HCT116 (cell line): ENCODE measurements around the gene CCDC73. TPM values are rescaled to one million over a fixed set of nuclear protein-coding genes. Genes with fewer than 3 reads are reported as not detected.

Experiments used
- ATAC-seq: fragments of 200-7000 bp; cut with Tn5 transposase; 2 replicates; pipeline ENCODE4 v1.9.1; 2020; ENCODE audit warnings: mild to moderate bottlenecking, moderate library complexity
- BruUV-seq: library from RNA; stranded (reverse); fragments of 400-500 nt; replicated peaks from 2 replicates; lab custom pipeline; 2021; lab: Mats Ljungman, UMichigan
- CTCF ChIA-PET: fragments of 300-600 bp; sonication (Branson Sonifier 250); formaldehyde crosslinking; loops from one replicate; lab custom pipeline; 2021; ENCODE audit warnings: antibody characterized with exemption; lab: Charles Lee
- POLR2A ChIA-PET: fragments of 300-600, 350-600 bp; sonication (Branson Sonifier 250); formaldehyde crosslinking; loops from one replicate; lab custom pipeline; 2021; ENCODE audit warnings: antibody characterized with exemption; lab: Charles Lee
- RAD21 ChIA-PET, 2 experiments: fragments of 300-600 bp; sonication (Branson Sonifier 250); formaldehyde crosslinking; loops; one replicate each; lab custom pipeline; 2023; ENCODE audit warnings: low total read pairs in 2 of 2; ENCODE audit not compliant: uncharacterized antibody in 2 of 2, unreplicated experiment in 2 of 2, low non-redundant PET in 1 of 2; lab: Charles Lee
- DNase-seq: peaks from one replicate; pipeline ENCODE4 v3.0.0-alpha.2; 2010; ENCODE audit warnings: low read depth, low spot score
- H2AFZ ChIP-seq: fragments of 200-600 bp; shearing (Covaris generic), sonication (generic); 2 replicates; pipeline ENCODE4 v1.6.1; 2017; ENCODE audit warnings: low read depth, mixed run types, mixed read lengths, antibody characterized with exemption, low read length; ENCODE audit not compliant: poor library complexity, severe bottlenecking
- H3K27ac ChIP-seq: 2 replicates; pipeline ENCODE4 v1.5.1; 2012; ENCODE audit warnings: low read depth, low read length
- H3K27me3 ChIP-seq: fragments of 200-600 bp; sonication (generic); 2 replicates; pipeline ENCODE4 v1.6.1; 2016; ENCODE audit warnings: mixed run types, low read length, mixed read lengths; ENCODE audit not compliant: insufficient read depth
- H3K36me3 ChIP-seq, 2 experiments: fragments of 200-500 bp in 1 of 2; fragments of 200-600 bp in 1 of 2; sonication (Bioruptor generic) in 1 of 2; sonication (generic) in 1 of 2; 2 replicates each; pipeline versions ENCODE4 v1.5.1 to v1.6.1; 2014 to 2016; ENCODE audit warnings: low read length in 2 of 2, inconsistent platforms in 1 of 2, mixed read lengths in 1 of 2, mixed run types in 1 of 2; ENCODE audit not compliant: insufficient read depth in 2 of 2, control insufficient read depth in 1 of 2
- H3K4me1 ChIP-seq, 2 experiments: fragments of 200-600 bp in 1 of 2; sonication (generic) in 1 of 2; 2 replicates each; pipeline versions ENCODE4 v1.5.1 to v1.6.1; 2012 to 2017; ENCODE audit warnings: low read length in 2 of 2, inconsistent platforms in 1 of 2, mild to moderate bottlenecking in 1 of 2, mixed read lengths in 1 of 2, mixed run types in 1 of 2, moderate library complexity in 1 of 2; ENCODE audit not compliant: insufficient read depth in 2 of 2, control insufficient read depth in 1 of 2
- H3K4me2 ChIP-seq: fragments of 200-600 bp; sonication (generic); 2 replicates; pipeline ENCODE4 v1.6.1; 2017; ENCODE audit warnings: mixed run types, low read length, mixed read lengths
- H3K4me3 ChIP-seq, 2 experiments: fragments of 200-600 bp in 1 of 2; sonication (generic) in 1 of 2; replicated peaks in 1 of 2; 2 replicates each; pipeline ENCODE4 v1.5.1; 2011 to 2016; ENCODE audit warnings: low read length in 2 of 2, control low read depth in 1 of 2, low read depth in 1 of 2, mild to moderate bottlenecking in 1 of 2, mixed read lengths in 1 of 2, mixed run types in 1 of 2
- H3K79me2 ChIP-seq: fragments of 200-600 bp; sonication (generic); 2 replicates; pipeline ENCODE4 v1.6.1; 2017; ENCODE audit warnings: mild to moderate bottlenecking, mixed run types, low read length, moderate library complexity, mixed read lengths; ENCODE audit not compliant: insufficient read depth
- H3K9ac ChIP-seq: fragments of 200-600 bp; sonication (generic); 2 replicates; pipeline ENCODE4 v1.6.1; 2016; ENCODE audit warnings: low read length, mixed read lengths
- H3K9me2 ChIP-seq: fragments of 200-600 bp; sonication (generic), shearing (Covaris generic); 2 replicates; pipeline ENCODE4 v1.6.1; 2017; ENCODE audit warnings: mixed run types, mild to moderate bottlenecking, moderate library complexity; ENCODE audit not compliant: insufficient read depth
- H3K9me3 ChIP-seq, 2 experiments: fragments of 200-500 bp in 1 of 2; fragments of 200-600 bp in 1 of 2; sonication (Bioruptor generic) in 1 of 2; sonication (generic) in 1 of 2; 2 replicates each; pipeline ENCODE4 v1.6.1; 2014 to 2017; ENCODE audit warnings: low read length in 2 of 2, mixed read lengths in 2 of 2, inconsistent platforms in 1 of 2, low read depth in 1 of 2, mild to moderate bottlenecking in 1 of 2, mixed run types in 1 of 2, moderate library complexity in 1 of 2; ENCODE audit not compliant: control insufficient read depth in 1 of 2, insufficient read depth in 1 of 2
- H4K20me1 ChIP-seq: fragments of 200-600 bp; sonication (generic), shearing (Covaris generic); 2 replicates; pipeline ENCODE4 v1.6.1; 2017; ENCODE audit warnings: mixed run types, mild to moderate bottlenecking, moderate library complexity; ENCODE audit not compliant: insufficient read depth
- ATF3 ChIP-seq: IDR thresholded peaks from 2 replicates; pipeline ENCODE4 v1.6.1; 2012
- CBX3 ChIP-seq: IDR thresholded peaks from 2 replicates; pipeline ENCODE4 v1.6.1; 2012; ENCODE audit warnings: low read depth
- CEBPB ChIP-seq: IDR thresholded peaks from 2 replicates; pipeline ENCODE4 v1.6.1; 2012; ENCODE audit warnings: low read depth
- CTCF ChIP-seq, 3 experiments: fragments of 200-600 bp in 1 of 3; sonication (generic) in 1 of 3; IDR thresholded peaks in 2 of 3; conservative IDR thresholded peaks in 1 of 3; 2 replicates each; pipeline ENCODE4 v1.5.1; 2012 to 2017; ENCODE audit warnings: low read depth in 2 of 3, low read length in 2 of 3, antibody characterized with exemption in 1 of 3, borderline replicate concordance in 1 of 3, control low read depth in 1 of 3, mild to moderate bottlenecking in 1 of 3, mixed read lengths in 1 of 3, mixed run types in 1 of 3, moderate library complexity in 1 of 3; ENCODE audit not compliant: insufficient read depth in 1 of 3
- EGR1 ChIP-seq: IDR thresholded peaks from 2 replicates; pipeline ENCODE4 v1.6.1; 2012; ENCODE audit warnings: low read depth
- ELF1 ChIP-seq: IDR thresholded peaks from 2 replicates; pipeline ENCODE4 v1.6.1; 2012; ENCODE audit warnings: low read depth, borderline replicate concordance
- EZH2 ChIP-seq: fragments of 200-600 bp; sonication (generic); IDR thresholded peaks from 2 replicates; pipeline ENCODE4 v1.6.1; 2017; ENCODE audit warnings: antibody characterized with exemption, mixed run types
- EZH2phosphoT487 ChIP-seq: fragments of 200-600 bp; IDR thresholded peaks from 2 replicates; pipeline ENCODE4 v1.6.1; 2018; ENCODE audit warnings: antibody characterized with exemption, borderline replicate concordance
- FOSL1 ChIP-seq: IDR thresholded peaks from 2 replicates; pipeline ENCODE4 v1.6.1; 2012; ENCODE audit warnings: low read depth
- JUND ChIP-seq: IDR thresholded peaks from 2 replicates; pipeline ENCODE4 v1.6.1; 2012
- MAX ChIP-seq: IDR thresholded peaks from 2 replicates; pipeline ENCODE4 v1.6.1; 2012
- POLR2A ChIP-seq: IDR thresholded peaks from 2 replicates; pipeline ENCODE4 v1.7.0; 2011; ENCODE audit warnings: borderline replicate concordance; ENCODE audit not compliant: insufficient read depth, insufficient read length; ENCODE audit errors: extremely low read depth
- REST ChIP-seq: IDR thresholded peaks from 2 replicates; pipeline ENCODE4 v1.6.1; 2012; ENCODE audit warnings: low read depth
- SP1 ChIP-seq: IDR thresholded peaks from 2 replicates; pipeline ENCODE4 v1.6.1; 2012; ENCODE audit warnings: low read depth
- SRF ChIP-seq: IDR thresholded peaks from 2 replicates; pipeline ENCODE4 v1.6.1; 2012; ENCODE audit warnings: low read depth
- YY1 ChIP-seq: IDR thresholded peaks from 2 replicates; pipeline ENCODE4 v1.6.1; 2011; ENCODE audit warnings: low read length, low read depth, moderate library complexity, mild to moderate bottlenecking; ENCODE audit not compliant: insufficient replicate concordance; ENCODE audit errors: extremely low read depth
- ZBTB33 ChIP-seq: IDR thresholded peaks from 2 replicates; pipeline ENCODE4 v1.6.1; 2011; ENCODE audit warnings: mild to moderate bottlenecking, low read length, moderate library complexity; ENCODE audit not compliant: insufficient replicate concordance; ENCODE audit errors: extremely low read depth
- ZFX ChIP-seq: fragments of 450-650 bp; IDR thresholded peaks from 2 replicates; pipeline ENCODE4 v1.6.1; 2017
- ZNF274 ChIP-seq: fragments of 200-500 bp; sonication (Bioruptor generic); IDR thresholded peaks from 2 replicates; pipeline ENCODE4 v1.6.1; 2014; ENCODE audit warnings: mild to moderate bottlenecking, low read depth, low read length, inconsistent platforms
- intact Hi-C: fragments of 100-400 bp; cut with micrococcal nuclease; formaldehyde crosslinking; loops from 2 replicates; pipeline ENCODE4 v1.10.0; 2022
- total RNA-seq: library from RNA; stranded (reverse); gene quantifications from one replicate; pipeline ENCODE4 v1.2.1, GENCODE V29; 2021; ENCODE audit not compliant: unreplicated experiment

The CCDC73 gene
- total RNA-seq, 1 experiment from 2014 or later, result not detected

GRCh38 chr11:32843544-32843943 lies 49.1 kb upstream of the CCDC73 start:
- Histone ChIP-seq H3K4me2 (no peak overlapping the region), H3K4me3 (no peak overlapping the region), H4K20me1 (no peaks in the 10 kb centered on the region), H3K9ac (no peak overlapping the region), H3K9me2 (no peaks in the 10 kb centered on the region), H3K27me3 (no peaks in the 10 kb centered on the region), H3K4me1 (peaks cover 8% of the 10 kb centered on the region in 2 experiments), H3K27ac (no peak overlapping the region), H3K79me2 (no peaks in the 10 kb centered on the region), H2AFZ (no peak overlapping the region), H3K36me3 (no peaks in the 10 kb centered on the region; a peak in 1 of 4 replicates), H3K9me3 (no peaks in the 10 kb centered on the region)
- ATAC-seq (no peak), DNase-seq (no peak)
- intact Hi-C loops, result no loop called here
- RAD21 ChIA-PET, result no interaction called here
- POLR2A ChIA-PET, result no interaction called here
- no peak for TF ChIP-seq ELF1
- TF ChIP-seq EZH2, result no peak
- TF ChIP-seq ZNF274, result no peak
- TF ChIP-seq REST, result no peak
- TF ChIP-seq SP1, result no peak
- no peak for TF ChIP-seq ATF3
- TF ChIP-seq ZFX, result no peak
- TF ChIP-seq EGR1, result no peak
- TF ChIP-seq YY1, result no peak
- no peak for TF ChIP-seq POLR2A
- TF ChIP-seq MAX, result no peak
- no peak for TF ChIP-seq SRF
- TF ChIP-seq FOSL1, result no peak
- TF ChIP-seq ZBTB33, result no peak
- TF ChIP-seq CTCF (IDR thresholded peaks at IDR 0.05 in 2 of 3, conservative IDR thresholded peaks at IDR 0.05 in 1 of 3; ENCODE audit: borderline replicate concordance in 1 of 3, insufficient read depth in 1 of 3, low read depth in 2 of 3, low read length in 2 of 3), result no peak
- no peak for TF ChIP-seq EZH2phosphoT487
- no peak for TF ChIP-seq JUND
- no peak for TF ChIP-seq CBX3
- TF ChIP-seq CEBPB, result no peak
- no TSS peak for BruUV-seq
- CTCF ChIA-PET, result no interaction called here
